Smooth muscle cell of the brain vasculature (primary cell): ENCODE measurements around the gene EGR2.

Experiments used
- DNase-seq: peaks from one replicate; pipeline ENCODE4 v3.0.0-alpha.2; 2012; ENCODE audit warnings: low read depth, low spot score

EGR2 gene

DNA sequence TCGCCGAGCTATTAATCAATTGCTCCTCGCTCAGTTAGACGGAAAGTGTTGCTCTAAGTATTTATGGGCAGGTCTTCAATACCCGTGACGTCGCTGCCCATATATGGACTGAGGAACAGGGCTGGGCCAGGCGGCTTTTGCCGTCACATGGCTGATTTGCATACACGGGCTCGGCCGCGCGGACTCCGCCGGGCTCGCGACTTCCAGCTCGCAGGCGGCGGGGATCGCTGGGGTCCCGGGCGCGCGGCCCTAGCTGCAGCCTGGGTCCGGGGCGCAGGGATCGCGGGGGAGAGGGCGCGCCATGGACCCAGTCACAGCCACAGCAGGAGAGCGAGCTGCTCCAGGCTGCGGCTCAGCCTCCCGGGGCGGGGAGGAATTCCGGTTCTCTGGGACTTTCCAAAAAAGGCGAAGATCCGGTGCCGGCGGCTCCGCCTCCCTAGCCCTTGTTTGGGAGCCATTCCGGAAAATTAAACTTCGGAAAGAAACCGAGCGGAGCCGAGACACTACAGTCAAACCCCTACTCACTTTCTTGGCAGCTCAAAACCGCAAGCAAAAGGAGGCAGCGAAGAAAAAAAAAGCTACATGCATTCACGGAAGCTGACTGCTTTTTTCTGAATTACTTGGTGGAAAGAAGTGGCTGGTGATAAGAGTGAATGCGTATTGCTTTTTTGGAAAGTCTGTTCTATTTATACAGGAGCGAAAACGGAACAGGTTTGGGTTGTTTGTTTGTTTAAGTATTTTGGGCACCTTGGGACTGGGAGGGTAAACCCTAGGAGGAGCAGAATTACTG lies at the start of gene EGR2:
Gene EGR2, minus strand, starts transcription at position 36 of the 790 bp plus-strand sequence. CDS start 337 bp downstream, outside the sequence.
- peak; percentile 80 for DNase-seq

DNA sequence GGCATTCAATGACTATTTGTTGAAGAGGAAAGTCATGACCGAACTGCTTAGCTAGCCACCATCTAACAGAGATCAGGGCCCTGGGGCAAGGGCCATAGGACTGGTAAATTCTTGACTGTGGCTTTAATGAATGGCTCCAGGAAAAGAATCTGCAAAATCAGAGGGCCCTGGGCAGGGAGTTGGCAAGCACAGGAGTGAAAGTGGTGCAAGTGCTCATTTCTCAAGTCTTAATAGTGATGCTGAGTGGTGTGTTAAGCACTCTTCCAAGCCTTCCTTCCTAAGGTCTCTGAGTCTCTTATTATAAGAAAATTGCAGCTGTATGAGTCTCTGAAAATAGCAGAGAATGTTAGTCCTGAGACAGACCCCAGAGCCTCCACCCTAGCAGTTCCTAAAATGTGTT lies 46.3 kb upstream of the EGR2 start:
- DNase-seq = no peak

DNA sequence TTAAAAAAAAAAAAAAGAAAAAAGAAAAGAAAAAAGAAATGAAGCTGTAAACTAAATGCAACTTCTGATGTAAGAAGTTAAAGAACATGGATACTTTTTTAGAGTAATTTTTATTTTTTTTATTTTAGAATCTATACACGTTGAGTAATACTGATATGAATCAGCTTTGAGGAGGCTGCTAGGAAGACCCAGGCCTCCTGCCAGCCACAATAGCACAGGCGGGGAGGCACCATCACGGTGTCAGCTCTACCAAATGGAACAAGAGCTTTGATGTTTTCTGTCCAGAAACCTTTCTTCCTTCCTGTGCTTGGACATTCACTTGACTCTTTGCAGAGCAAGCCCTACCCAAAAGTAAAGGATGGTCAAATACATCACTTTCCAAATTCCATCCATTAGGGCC lies 45.3 kb upstream of the EGR2 start:
- DNase-seq = no peak

DNA sequence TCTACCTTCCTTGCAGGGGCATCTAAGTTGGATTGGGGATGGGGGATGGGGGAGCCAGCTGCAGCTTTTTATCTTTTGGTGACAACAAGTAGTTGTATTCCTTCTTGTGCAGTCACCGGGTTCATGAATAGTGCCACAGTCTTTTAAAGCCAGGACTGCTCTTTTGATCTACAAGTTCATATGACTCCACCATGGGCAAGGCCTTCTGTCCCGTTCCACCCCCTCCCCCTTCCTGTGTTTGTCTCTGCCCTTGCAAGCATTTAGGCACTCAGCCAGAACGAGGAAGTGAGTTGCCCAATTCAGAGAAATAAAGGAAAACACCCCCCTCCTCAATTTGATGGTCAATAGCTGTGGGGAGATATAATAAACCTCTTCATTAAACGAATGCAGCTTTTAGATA lies 44.8 kb upstream of the EGR2 start:
- no peak for DNase-seq

DNA sequence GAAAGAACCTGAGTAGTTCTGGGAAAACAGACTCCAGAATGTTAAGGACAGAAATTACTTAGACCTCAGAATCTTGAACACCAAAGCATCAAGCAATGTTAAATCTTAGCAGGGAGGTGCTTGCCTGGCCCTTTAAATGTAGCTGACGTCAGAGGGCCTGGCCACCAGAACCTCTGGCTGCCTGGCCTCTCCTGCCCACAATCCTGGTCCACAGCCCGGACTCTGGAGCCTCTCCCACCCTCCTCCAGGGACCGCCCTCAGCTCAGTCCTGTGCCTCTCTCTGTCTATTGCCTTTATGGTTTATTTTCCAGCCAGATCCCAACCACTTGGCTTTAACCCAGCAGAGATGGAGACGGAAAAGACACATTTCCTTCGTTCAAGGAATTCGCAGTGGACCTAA lies 42.2 kb upstream of the EGR2 start:
- DNase-seq = no peak

DNA sequence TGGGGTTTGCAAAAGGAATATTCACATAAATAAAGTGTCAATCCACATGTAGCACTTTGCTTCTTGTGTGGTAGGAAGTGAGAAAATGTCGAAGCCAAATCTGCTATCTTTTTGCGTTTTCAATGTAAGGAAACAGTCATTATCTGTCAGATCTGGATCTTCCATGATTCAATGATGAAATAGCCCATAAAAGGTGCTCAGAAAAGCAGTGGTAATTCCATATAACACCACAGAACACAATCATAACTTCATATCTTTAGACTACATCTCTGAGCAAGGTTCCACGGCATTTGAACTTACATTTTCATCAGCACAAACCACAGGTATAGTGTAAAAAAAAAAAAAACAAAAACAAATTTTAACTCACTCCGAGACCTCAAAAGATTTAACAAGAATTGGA lies 39.9 kb upstream of the EGR2 start:
- DNase-seq = no peak

DNA sequence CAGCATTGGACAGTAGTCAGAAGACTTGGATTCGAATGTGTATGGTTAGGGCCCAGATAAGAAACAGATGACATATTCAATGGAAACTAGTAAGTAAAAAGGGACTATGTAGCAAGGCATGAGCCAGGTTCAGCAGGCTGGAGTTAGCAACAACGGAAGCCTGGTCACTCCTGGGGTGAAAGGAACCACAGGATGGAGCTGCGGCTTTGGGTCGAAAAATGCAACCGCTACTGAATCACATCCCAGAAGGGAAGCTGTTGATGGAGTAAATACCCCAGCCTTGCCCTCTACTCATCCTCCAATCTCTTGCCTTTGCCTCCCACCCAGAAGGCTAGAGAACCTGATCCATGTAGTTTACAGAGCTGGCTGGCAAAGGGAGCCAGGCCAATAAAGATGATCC lies 37.5 kb upstream of the EGR2 start:
- no peak for DNase-seq

DNA sequence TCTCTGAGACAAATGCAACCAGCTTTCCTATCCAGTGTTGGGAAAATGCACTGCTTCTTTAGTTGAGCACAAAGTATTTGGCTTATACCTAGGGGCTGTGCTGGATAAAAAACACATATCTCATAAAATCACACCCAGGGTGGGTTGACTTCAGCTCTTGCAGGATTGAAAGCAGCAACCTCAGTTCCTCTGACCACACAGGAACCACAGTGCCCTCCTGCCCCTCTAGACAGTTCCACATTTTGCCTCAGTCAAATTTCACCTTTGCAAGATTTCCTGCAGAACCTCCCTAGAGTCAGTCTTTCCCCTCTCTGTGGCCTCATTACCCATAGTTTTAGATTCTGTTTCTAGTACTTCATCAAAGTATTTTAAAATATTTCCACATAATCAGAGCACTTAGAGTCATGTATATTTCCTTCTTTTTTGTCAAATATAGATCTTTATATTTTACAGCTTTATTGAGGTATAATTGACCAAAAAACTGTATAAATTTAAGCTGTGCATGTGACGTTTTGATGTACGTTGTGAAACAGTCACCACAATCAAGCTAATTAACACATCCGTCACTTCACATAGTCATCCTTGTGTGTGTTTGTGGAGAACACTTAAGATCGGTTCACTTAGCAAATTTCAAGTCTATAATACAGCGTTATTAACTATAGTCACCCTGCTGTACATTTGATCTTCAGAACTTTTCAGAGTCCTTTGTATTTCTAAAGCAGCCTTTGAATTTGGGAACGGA lies 37.0 kb upstream of the EGR2 start:
- no peak for DNase-seq

DNA sequence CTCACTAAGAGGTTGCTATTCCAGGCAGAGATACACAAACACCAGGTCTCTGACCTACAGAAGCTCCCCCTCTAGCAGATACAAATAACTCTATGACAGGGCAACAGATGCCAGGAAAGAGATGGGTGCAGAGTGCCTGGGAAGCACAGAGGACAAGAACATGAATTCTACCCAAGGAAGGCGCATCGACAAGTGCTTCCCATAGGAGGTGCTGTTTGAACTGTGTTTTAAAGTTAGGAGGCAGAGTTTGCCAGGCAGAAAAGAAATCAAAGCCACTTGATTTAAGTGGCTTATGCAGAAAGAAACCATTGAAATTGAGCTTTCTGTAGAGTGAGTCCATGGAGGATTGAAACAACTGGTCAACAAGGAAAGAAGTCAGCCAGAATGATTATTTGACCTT lies 35.3 kb upstream of the EGR2 start:
- DNase-seq = no peak

DNA sequence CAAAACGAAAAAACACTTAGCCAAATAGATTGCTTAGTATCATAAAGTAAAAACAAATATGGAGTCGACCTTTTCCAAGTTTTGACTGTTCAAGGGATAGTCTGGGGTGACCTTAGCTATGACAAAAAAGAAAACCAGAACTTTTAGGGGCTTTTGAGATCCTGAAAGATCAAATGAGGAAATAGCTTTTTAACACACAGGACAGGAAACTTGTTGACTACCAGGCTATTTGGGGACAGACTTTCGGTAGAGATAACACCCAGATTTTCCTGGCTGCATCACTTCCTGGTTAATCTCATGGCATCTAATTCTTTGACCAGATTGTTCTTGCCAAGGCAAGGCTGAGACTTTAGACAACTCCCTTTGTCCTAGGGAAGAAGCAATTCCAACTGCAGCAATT lies 34.5 kb upstream of the EGR2 start:
- no peak for DNase-seq

DNA sequence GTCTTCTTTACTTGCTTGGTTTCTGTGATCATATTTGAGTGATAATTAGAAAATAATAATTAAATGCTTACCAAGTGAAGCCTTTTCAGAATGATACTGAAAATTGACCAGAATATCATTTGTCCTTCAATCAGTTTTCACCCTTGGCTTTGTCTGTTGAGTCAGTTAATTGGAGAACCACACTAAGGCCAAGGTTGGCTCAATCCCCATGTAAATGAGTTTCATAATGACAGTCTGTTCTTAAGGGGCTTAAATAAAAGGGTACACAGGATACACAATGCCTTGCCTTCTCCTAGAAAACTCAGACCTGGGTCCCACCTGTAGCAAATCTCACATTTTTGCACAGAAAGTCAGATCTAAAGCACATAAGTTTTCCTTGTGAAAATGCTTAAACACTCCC lies 31.3 kb upstream of the EGR2 start:
- no peak for DNase-seq

DNA sequence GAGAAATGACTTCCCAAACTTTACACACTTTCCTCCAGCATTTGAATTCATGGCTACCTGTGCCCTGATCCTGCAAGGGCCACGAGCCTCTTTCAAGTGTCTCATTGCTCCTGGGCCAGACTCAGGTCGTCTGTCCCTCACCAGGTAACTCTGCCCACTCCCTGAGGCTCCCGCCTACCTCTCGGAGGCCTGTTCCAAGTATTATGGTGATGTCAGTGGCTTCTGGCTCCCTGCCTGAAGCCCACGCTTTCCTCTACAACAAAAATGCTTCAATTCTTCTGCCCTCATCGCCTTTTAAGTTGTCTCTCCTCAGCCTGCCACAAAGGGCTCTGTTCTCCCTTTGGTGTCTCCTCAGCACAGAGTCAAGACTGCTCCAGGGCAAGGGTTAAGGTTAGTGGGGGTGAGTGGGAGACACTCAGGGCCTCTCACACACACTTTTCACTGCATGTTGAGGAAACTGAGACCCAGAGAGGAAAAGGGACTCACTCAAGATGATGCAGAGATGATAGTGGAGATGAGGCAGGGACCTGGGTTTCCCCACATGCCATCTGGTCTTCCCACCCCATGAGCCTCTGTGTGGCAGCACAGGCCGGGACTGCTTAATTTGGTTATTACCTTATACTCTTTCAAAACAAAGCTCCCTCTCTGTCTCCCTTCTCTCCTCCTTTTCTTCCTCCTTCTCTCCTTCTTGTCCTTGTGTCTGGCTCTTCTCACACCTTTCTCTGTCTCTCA lies 28.3 kb upstream of the EGR2 start:
- DNase-seq = no peak

DNA sequence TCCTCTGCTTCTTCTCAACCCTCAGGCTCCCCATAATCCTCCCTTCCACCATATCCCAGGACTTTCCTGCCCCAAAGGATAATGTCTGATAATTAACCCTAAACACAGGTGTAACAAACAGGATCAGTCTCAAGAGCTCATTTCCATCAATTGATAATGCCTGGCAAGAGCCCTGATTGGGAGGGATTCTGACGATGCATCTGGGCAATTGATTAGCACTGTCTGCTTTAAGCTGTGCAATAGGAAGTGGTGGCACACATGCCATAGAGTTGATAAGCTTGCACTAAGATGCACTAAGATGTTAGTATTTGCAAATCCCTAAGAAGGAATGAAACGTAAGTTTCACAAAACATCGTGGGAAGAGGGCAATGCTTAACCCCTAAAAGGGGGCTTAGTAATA lies 27.4 kb upstream of the EGR2 start:
- DNase-seq = no peak

DNA sequence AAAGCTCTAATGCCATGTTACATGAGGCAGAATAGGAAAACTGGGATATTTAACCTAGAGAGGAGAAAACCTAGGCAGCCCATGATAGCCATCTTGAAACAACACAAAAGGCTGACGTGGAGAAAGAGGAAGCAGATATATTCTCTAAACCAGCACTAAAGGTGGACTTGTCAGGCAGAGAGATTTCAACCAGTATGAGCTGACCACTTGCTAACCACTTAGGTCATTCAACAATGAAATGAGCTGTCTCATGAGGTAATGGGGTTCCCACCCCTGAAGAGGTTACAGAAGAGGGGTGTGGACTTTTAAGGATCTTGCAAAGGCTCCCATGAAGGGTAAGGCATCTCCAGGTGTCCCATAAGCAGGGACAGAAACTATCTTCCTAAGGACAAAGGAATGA lies 26.8 kb upstream of the EGR2 start:
- no peak for DNase-seq

DNA sequence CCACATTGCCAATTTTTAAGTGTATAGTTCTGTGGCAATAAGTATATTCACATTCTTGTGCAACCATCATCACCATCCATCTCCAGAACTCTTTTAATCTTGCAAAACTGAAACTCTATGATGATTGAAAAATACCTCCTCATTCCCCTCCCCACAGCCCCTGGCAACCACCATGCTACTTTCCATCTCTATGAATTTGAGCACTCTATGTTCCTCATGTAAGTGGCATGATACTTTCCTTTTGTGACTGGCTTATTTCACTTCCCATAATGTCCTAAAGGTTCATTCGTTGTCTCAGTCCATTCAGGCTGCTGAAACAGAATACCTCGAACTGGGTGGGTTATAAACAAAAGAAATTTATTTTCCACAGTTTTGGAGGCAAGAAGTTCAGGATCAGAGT lies 23.4 kb upstream of the EGR2 start:
- no peak for DNase-seq

DNA sequence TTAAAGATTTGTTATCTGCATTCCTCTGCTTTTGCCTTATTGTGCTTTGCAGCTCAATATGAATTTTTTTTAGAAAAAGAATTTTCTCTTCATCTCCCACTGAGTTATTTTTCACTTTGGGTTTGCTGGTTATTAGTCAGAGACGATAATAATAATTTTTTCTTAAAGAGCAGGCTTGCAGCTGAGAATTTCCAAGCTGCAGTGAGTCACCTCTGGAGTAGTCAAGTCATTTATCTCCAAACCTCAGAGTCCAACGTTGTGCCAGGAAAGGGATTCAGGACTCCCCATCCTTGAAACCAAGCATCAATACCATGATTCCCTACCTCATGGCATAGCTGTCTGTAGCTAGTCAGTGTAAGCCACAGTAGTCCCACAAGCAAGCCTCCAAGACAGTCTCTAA lies 15.2 kb upstream of the EGR2 start:
- DNase-seq = no peak

DNA sequence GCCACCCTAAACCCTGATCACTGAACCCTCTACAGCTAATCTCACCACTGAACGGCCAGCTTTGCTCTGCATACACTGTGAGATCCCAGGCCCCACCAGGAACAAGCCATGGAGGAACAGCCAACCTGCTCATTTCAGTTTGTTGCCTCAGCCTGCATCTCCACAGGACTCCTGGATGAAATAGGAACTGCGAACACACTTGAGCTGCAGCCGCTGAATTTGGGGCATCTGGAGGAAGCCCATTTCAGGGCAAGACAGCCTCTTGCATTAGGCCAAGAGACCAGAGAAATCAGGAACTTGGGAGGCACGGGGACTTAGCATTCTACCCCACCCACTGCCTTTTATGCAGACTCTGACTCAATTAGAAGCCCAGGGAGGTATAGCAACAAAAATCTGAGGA lies 14.5 kb upstream of the EGR2 start:
- DNase-seq = no peak

DNA sequence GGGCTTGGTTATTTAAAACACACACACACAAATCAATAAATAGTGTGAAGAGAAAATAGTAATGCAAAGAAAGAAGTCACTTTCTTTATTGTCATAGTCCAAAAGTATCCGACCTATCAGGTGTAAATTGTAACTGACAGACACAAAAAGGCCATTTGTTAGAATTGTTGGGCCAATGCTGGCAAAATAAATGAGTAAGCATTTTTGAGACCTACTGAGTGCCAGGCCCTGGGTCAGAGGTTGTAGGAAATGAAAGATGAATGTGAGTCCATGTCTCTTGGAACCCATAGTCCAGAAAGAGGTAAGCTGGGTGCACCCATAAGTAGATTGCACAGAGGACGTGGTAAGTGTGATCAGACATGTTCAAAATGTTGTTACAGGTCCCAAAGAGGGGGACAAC lies 13.5 kb upstream of the EGR2 start:
- DNase-seq = no peak

DNA sequence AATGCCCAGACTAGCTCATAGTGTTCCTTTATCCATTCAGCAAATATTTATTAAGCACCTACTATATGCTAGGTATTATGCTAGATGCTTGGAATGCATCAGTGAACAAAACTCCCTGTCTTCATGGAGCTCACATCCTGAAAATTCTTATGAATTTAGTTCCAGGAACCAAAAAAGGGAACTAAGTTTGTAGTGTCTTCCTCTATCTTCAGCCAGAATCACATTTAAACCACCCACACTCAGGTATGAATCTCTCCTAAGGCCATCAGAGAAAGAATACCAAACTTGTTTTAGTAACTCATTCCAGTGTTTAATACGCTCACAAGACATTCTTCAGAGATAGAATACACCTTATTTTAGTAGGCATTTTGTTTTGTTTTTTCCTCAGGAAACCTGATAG lies 10.1 kb upstream of the EGR2 start:
- DNase-seq = no peak

DNA sequence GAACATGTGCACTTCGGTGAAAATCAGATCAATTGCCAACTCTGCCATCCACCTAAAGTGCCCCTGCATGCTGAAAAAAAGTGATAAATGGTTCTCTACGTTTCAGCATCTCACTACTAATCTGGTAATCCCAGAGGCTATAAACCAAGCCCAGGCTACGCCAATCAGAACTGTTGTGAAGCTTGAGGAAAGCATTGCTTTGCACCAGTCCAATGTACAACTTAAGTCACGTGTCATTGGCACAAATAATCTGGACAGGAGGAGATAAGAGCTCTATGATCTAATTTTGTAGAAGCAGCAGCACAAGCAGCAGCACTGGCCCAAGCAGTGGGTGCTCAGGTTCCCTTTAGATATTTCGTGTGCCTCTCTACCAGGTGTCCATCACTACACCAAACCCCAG lies 4.4 kb upstream of the EGR2 start:
- DNase-seq = no peak

DNA sequence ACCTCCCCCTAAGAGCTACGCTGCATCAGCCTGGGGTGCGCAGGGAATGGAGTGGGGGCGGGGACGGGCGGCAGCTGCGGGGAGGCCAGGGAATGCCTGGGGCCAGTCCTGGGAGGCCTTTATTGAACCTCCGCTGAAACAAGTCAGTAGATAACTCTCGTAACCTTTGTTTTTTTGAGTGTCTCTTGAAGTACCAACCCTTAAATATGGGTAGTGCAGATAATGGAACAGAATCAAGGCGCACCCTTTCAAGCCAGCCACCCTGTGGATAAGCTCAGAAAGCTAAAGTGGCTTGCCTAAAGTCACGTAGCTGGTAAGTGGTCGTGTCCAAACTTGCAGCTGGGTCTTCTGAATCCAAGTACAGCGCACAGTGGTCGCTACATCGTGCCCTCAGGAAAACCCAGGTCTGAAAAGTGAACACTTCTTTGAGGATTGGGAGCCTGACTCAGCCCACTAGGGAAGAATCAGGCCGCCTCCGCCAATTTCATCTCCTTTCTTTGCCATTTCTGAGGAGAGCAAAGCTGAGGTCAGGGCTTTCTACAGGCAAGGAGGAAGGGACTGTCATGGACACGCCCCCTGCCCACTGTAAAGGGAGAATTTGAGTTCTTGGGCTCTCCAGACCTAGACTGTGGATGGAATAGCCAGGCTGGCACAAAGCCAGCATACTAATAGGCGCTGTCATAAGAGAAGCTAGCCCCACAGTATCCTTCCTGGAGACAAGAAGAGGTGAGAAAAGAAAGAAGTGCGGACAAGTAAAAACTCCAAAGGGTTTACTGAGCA lies 3.2 kb upstream of the EGR2 start:
- no peak for DNase-seq

DNA sequence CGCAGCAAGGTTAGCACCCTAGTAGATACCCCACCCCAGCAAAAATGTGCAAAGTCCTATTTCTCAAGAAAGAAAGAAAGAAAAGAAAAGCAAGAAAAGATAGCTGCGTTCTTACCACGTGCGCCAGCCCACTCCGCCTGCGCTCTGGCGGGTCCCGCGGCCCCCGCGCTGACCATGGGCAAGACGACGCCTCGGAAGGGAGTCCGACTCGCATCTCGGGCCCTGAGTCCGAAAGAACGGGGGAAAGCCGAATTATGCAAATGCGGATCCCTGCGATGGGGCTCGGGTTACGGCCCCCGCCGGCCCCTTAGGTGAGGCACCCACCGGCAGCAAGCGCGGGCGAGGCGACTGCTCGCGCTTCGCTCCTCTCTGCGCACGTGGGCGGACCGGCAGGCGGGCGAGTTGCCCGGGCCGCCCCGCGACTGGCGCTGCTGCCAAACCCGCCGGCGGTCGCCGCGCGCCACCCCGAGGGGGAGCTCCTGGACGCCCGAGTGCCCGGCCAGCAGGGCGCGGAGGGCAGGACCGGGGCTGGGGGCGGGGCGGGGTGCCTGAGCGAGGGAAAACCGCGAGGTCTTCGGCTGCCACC lies 2.4 kb upstream of the EGR2 start:
- no peak for DNase-seq
